ENCODE results near the gene SEC24B.

DNA sequence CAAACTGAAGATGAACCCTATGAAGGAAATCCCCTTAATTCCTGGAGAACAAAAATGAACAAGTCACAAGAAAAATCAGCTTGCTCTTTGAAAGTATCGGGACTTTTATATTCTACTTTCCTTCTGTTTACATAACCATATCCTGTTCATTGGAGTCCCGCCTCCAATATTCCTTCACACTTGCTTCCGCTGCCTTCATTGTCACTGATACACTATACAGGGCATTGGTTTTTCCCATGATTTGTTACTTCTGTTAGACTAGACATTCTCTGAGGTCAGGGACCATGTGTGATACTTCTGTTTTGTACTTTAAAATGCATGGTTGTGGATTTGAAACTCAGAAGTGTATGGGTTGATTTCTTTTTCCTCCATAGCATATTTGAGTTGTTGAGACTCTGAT is 145.2 kb downstream of the SEC24B start:
- TF ChIP-seq, protein P1, sequence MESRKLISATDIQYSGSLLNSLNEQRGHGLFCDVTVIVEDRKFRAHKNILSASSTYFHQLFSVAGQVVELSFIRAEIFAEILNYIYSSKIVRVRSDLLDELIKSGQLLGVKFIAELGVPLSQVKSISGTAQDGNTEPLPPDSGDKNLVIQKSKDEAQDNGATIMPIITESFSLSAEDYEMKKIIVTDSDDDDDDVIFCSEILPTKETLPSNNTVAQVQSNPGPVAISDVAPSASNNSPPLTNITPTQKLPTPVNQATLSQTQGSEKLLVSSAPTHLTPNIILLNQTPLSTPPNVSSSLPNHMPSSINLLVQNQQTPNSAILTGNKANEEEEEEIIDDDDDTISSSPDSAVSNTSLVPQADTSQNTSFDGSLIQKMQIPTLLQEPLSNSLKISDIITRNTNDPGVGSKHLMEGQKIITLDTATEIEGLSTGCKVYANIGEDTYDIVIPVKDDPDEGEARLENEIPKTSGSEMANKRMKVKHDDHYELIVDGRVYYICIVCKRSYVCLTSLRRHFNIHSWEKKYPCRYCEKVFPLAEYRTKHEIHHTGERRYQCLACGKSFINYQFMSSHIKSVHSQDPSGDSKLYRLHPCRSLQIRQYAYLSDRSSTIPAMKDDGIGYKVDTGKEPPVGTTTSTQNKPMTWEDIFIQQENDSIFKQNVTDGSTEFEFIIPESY (IDR thresholded peaks at IDR 0.05), result no peak
- TF ChIP-seq, protein P2, sequence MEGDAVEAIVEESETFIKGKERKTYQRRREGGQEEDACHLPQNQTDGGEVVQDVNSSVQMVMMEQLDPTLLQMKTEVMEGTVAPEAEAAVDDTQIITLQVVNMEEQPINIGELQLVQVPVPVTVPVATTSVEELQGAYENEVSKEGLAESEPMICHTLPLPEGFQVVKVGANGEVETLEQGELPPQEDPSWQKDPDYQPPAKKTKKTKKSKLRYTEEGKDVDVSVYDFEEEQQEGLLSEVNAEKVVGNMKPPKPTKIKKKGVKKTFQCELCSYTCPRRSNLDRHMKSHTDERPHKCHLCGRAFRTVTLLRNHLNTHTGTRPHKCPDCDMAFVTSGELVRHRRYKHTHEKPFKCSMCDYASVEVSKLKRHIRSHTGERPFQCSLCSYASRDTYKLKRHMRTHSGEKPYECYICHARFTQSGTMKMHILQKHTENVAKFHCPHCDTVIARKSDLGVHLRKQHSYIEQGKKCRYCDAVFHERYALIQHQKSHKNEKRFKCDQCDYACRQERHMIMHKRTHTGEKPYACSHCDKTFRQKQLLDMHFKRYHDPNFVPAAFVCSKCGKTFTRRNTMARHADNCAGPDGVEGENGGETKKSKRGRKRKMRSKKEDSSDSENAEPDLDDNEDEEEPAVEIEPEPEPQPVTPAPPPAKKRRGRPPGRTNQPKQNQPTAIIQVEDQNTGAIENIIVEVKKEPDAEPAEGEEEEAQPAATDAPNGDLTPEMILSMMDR (IDR thresholded peaks at IDR 0.05; ENCODE audit: low read depth, low read length, missing input control), result no peak
- TF ChIP-seq, protein P3, sequence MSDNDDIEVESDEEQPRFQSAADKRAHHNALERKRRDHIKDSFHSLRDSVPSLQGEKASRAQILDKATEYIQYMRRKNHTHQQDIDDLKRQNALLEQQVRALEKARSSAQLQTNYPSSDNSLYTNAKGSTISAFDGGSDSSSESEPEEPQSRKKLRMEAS (IDR thresholded peaks at IDR 0.05), result no peak
- TF ChIP-seq, protein P4, sequence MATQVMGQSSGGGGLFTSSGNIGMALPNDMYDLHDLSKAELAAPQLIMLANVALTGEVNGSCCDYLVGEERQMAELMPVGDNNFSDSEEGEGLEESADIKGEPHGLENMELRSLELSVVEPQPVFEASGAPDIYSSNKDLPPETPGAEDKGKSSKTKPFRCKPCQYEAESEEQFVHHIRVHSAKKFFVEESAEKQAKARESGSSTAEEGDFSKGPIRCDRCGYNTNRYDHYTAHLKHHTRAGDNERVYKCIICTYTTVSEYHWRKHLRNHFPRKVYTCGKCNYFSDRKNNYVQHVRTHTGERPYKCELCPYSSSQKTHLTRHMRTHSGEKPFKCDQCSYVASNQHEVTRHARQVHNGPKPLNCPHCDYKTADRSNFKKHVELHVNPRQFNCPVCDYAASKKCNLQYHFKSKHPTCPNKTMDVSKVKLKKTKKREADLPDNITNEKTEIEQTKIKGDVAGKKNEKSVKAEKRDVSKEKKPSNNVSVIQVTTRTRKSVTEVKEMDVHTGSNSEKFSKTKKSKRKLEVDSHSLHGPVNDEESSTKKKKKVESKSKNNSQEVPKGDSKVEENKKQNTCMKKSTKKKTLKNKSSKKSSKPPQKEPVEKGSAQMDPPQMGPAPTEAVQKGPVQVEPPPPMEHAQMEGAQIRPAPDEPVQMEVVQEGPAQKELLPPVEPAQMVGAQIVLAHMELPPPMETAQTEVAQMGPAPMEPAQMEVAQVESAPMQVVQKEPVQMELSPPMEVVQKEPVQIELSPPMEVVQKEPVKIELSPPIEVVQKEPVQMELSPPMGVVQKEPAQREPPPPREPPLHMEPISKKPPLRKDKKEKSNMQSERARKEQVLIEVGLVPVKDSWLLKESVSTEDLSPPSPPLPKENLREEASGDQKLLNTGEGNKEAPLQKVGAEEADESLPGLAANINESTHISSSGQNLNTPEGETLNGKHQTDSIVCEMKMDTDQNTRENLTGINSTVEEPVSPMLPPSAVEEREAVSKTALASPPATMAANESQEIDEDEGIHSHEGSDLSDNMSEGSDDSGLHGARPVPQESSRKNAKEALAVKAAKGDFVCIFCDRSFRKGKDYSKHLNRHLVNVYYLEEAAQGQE (IDR thresholded peaks at IDR 0.05), result no peak
- TF ChIP-seq EGR1 (IDR thresholded peaks at IDR 0.05; ENCODE audit: low read depth in 2 of 2) (no peak), TAF1 (conservative IDR thresholded peaks at IDR 0.05) (no peak), SP1 (IDR thresholded peaks at IDR 0.05) (no peak), GABPA (IDR thresholded peaks at IDR 0.05 in 1 of 2, conservative IDR thresholded peaks at IDR 0.05 in 1 of 2) (no peak), RAD21 (IDR thresholded peaks at IDR 0.05) (no peak), YY1 (IDR thresholded peaks at IDR 0.05) (no peak), JUND (IDR thresholded peaks at IDR 0.05) (no peak), HNF4G (IDR thresholded peaks at IDR 0.05) (no peak)
- TF ChIP-seq, protein P5, sequence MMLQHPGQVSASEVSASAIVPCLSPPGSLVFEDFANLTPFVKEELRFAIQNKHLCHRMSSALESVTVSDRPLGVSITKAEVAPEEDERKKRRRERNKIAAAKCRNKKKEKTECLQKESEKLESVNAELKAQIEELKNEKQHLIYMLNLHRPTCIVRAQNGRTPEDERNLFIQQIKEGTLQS (IDR thresholded peaks at IDR 0.05), result no peak

All from liver (tissue), 3 donors.